HL-60 (cell line): ENCODE measurements around the gene CLEC10A.

Source experiments
- DNase-seq, 2 experiments: peaks; one replicate each; pipeline ENCODE4 v3.0.0-alpha.2; 2010 to 2020; ENCODE audit warnings: low read depth in 1 of 2, low spot score in 1 of 2
- H3K27ac ChIP-seq: fragments of 250-450 bp; sonication (Bioruptor Pico); replicated peaks from 2 replicates; pipeline ENCODE4 v1.5.1; 2020; ENCODE audit warnings: mild to moderate bottlenecking, moderate library complexity
- H3K27me3 ChIP-seq: fragments of 250-450 bp; sonication (Bioruptor Pico); 2 replicates; pipeline ENCODE4 v1.5.1; 2021; ENCODE audit warnings: mild to moderate bottlenecking, moderate library complexity; ENCODE audit not compliant: insufficient read depth, poor library complexity, severe bottlenecking
- H3K4me3 ChIP-seq: replicated peaks from 2 replicates; pipeline ENCODE4 v1.5.1; 2011; ENCODE audit warnings: mild to moderate bottlenecking, control low read depth, low read length; ENCODE audit not compliant: insufficient read depth
- GABPA ChIP-seq: IDR thresholded peaks from 2 replicates; pipeline ENCODE4 v1.6.1; 2012; ENCODE audit warnings: low read depth
- POLR2AphosphoS5 ChIP-seq: IDR thresholded peaks from 2 replicates; pipeline ENCODE4 v1.6.1; 2012; ENCODE audit warnings: low read depth
- SPI1 ChIP-seq: IDR thresholded peaks from 2 replicates; pipeline ENCODE4 v1.6.1; 2012; ENCODE audit warnings: low read depth, mild to moderate bottlenecking, borderline replicate concordance
- TF ChIP-seq, protein P1 (sequence below): IDR thresholded peaks from one replicate; pipeline ENCODE4 v1.5.1; 2011; ENCODE audit warnings: low read length, control low read depth, inconsistent platforms; ENCODE audit not compliant: insufficient read depth
- TF ChIP-seq, protein P2 (sequence below): IDR thresholded peaks from 2 replicates; pipeline ENCODE4 v1.6.1; 2012; ENCODE audit warnings: low read depth; ENCODE audit not compliant: insufficient replicate concordance

The CLEC10A gene

DNA sequence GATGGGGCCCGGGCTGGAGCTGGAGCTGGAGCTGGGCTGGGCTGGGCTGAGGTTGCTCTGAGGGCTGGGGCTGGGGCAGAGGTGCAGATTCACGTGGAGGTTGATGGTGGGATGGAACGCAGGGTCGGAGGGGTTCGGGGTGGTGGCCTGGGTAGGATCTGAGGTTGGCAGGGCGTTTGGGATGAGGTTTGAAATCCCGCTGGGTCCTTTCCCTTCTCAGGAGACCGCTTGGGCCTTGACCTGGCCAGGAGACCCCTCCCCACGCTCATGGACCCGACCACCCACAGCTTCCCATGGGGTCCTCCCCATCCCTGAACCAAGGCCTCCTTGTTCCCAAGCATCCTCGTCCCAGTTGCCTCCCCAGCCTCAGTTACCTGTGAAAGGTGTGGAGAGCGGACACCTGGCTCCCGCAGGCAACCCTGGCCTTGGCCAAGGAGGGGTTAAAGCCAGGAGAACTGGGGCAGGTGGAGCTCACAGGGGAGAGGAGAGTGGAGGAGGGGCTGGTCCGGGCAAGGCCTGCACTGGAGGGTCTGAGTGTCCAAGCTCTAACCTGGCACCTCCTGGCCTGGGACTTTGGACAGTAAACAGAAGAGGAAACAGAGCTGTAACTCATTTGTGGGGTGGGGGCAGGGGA lies 34.3 kb upstream of the CLEC10A start, which contains the start of gene ASGR2:
Gene ASGR2, minus strand, starts transcription at position 582 of the 634 bp plus-strand sequence. CDS start 582 bp downstream, outside the sequence.
- no peak for DNase-seq
- peak within 1 kb of the TSS; percentile 55 for H3K27ac ChIP-seq
- H3K27me3 ChIP-seq, result no peaks in the 10 kb centered on the region
- no peak within 1 kb of the TSS for H3K4me3 ChIP-seq
- TF ChIP-seq GABPA (no peak), POLR2AphosphoS5 (no peak), SPI1 (no peak)
- TF ChIP-seq, protein P1, sequence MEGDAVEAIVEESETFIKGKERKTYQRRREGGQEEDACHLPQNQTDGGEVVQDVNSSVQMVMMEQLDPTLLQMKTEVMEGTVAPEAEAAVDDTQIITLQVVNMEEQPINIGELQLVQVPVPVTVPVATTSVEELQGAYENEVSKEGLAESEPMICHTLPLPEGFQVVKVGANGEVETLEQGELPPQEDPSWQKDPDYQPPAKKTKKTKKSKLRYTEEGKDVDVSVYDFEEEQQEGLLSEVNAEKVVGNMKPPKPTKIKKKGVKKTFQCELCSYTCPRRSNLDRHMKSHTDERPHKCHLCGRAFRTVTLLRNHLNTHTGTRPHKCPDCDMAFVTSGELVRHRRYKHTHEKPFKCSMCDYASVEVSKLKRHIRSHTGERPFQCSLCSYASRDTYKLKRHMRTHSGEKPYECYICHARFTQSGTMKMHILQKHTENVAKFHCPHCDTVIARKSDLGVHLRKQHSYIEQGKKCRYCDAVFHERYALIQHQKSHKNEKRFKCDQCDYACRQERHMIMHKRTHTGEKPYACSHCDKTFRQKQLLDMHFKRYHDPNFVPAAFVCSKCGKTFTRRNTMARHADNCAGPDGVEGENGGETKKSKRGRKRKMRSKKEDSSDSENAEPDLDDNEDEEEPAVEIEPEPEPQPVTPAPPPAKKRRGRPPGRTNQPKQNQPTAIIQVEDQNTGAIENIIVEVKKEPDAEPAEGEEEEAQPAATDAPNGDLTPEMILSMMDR, result no peak
- TF ChIP-seq, protein P2, sequence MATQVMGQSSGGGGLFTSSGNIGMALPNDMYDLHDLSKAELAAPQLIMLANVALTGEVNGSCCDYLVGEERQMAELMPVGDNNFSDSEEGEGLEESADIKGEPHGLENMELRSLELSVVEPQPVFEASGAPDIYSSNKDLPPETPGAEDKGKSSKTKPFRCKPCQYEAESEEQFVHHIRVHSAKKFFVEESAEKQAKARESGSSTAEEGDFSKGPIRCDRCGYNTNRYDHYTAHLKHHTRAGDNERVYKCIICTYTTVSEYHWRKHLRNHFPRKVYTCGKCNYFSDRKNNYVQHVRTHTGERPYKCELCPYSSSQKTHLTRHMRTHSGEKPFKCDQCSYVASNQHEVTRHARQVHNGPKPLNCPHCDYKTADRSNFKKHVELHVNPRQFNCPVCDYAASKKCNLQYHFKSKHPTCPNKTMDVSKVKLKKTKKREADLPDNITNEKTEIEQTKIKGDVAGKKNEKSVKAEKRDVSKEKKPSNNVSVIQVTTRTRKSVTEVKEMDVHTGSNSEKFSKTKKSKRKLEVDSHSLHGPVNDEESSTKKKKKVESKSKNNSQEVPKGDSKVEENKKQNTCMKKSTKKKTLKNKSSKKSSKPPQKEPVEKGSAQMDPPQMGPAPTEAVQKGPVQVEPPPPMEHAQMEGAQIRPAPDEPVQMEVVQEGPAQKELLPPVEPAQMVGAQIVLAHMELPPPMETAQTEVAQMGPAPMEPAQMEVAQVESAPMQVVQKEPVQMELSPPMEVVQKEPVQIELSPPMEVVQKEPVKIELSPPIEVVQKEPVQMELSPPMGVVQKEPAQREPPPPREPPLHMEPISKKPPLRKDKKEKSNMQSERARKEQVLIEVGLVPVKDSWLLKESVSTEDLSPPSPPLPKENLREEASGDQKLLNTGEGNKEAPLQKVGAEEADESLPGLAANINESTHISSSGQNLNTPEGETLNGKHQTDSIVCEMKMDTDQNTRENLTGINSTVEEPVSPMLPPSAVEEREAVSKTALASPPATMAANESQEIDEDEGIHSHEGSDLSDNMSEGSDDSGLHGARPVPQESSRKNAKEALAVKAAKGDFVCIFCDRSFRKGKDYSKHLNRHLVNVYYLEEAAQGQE, result no peak

DNA sequence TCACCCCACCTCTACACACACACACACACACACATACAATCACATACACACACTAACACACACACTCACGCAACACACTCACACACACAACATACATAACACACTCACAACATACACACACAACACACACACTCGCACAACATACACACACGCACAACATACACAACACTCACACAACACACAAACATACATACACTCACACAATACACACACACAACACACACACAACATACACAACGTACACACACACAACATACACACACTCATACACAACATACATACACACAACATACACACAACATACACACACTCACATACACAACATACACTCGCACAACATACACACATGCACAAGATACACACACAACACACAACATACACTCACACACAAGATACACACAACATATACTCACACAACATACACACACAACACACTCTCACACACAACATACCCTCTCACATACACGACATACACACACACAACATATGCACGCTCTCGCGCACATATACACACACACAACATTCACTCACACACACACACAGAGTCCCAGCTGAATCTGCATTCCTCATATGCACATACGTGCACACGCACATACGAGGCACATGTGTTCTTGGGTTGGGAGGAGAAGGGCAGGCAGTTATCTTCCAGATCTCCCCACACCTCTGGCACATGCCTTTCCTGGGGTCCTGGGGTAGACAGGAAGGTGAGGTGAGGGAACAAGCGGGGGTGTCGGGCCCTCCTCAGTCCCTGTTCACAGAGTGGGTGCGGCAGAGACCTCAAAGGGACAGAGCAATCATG lies 33.4 kb upstream of the CLEC10A start:
- Histone ChIP-seq H3K4me3 (no peak overlapping the region), H3K27me3 (no peaks in the 10 kb centered on the region), H3K27ac (no peak overlapping the region)
- no peak for DNase-seq
- TF ChIP-seq SPI1, result no peak
- TF ChIP-seq, protein P1, result no peak
- TF ChIP-seq, protein P2, result no peak
- TF ChIP-seq GABPA, result no peak
- no peak for TF ChIP-seq POLR2AphosphoS5

DNA sequence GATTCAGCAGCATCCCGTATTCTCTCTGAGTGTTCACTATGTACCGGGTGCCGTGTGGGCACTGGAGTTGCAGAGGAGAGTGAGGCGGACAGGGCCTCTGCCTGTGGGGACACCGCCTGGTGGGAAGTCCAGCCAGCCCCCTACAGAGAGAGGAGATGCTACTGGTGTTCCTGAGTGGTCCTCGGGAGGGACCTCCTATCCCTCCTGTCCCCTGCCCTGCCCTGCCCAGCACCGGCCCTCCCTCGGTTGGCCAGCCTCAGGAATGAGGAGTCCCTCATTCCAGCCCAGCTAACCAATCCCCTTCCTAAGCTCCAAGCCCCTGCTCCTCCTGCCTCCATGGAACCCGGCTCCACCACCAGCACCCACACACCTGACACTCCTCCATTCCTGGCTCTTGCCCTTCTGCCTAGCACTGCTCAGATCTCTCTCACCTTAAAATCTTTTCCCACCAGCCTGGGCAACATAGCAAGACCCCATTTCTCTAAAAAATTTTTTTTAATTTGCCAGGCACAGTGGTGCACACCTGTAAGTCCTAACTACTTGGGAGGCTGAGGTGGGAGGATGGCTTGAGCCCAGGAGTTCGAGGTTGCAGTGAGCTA lies 32.6 kb upstream of the CLEC10A start:
- TF ChIP-seq, protein P1, result no peak
- TF ChIP-seq SPI1 (no peak), GABPA (no peak), POLR2AphosphoS5 (no peak)
- TF ChIP-seq, protein P2, result no peak
- H3K27me3 ChIP-seq, result no peaks in the 10 kb centered on the region
- H3K27ac ChIP-seq, result no peak overlapping the region
- H3K4me3 ChIP-seq, result no peak overlapping the region
- DNase-seq, result no peak
